CD14-positive monocyte (primary cell): Measurements from ENCODE around the gene MIGA1. TPM values are rescaled to one million over a fixed set of nuclear protein-coding genes. Genes with fewer than 3 reads are reported as not detected.

Experiments
- DNase-seq, 3 donors: peaks; one replicate each; pipeline ENCODE4 v3.0.0-alpha.2; 2011 to 2022
- H2AFZ ChIP-seq: 2 replicates; pipeline ENCODE4 v1.6.0; 2012; ENCODE audit warnings: mild to moderate bottlenecking, low read depth, low read length, inconsistent platforms; ENCODE audit not compliant: insufficient read depth, poor library complexity, severe bottlenecking
- H3K27ac ChIP-seq, 2 donors: 1 replicate in 1 of 2; 2 replicates in 1 of 2; pipeline ENCODE4 v1.5.1; 2012 to 2013; ENCODE audit warnings: low read length in 2 of 2, control low read depth in 1 of 2, inconsistent platforms in 1 of 2, low read depth in 1 of 2, mild to moderate bottlenecking in 1 of 2
- H3K27me3 ChIP-seq, 2 donors: one replicate each; pipeline versions ENCODE4 v1.6.0 to v1.6.1; 2011 to 2013; ENCODE audit warnings: low read length in 2 of 2; ENCODE audit not compliant: control insufficient read depth in 2 of 2, insufficient read depth in 2 of 2
- H3K36me3 ChIP-seq, 2 donors: replicated peaks in 1 of 2; 1 replicate in 1 of 2; 2 replicates in 1 of 2; pipeline versions ENCODE4 v1.5.1 to v1.6.1; 2012 to 2013; ENCODE audit warnings: low read length in 2 of 2, control low read depth in 1 of 2, inconsistent platforms in 1 of 2, mild to moderate bottlenecking in 1 of 2; ENCODE audit not compliant: insufficient read depth in 2 of 2, control insufficient read depth in 1 of 2
- H3K4me1 ChIP-seq, 2 donors: 1 replicate in 1 of 2; 2 replicates in 1 of 2; pipeline versions ENCODE4 v1.5.1 to v1.6.1; 2012 to 2013; ENCODE audit warnings: low read length in 2 of 2, control low read depth in 1 of 2, inconsistent platforms in 1 of 2, mild to moderate bottlenecking in 1 of 2, moderate library complexity in 1 of 2; ENCODE audit not compliant: insufficient read depth in 2 of 2, control insufficient read depth in 1 of 2
- H3K4me2 ChIP-seq: replicated peaks from 2 replicates; pipeline ENCODE3; 2012; ENCODE audit warnings: low read length, moderate library complexity, mild to moderate bottlenecking; ENCODE audit not compliant: poor library complexity, severe bottlenecking; ENCODE audit errors: extremely low read depth
- H3K4me3 ChIP-seq, 3 experiments: fragments of 200-600 bp in 1 of 3; sonication (generic) in 1 of 3; replicated peaks in 1 of 3; 1 replicate in 2 of 3; 2 replicates in 1 of 3; pipeline ENCODE4 v1.5.1; 2011 to 2013; ENCODE audit warnings: low read length in 3 of 3, mild to moderate bottlenecking in 3 of 3, control low read depth in 2 of 3, low read depth in 2 of 3, inconsistent platforms in 1 of 3, moderate library complexity in 1 of 3
- H3K79me2 ChIP-seq: 2 replicates; pipeline ENCODE4 v1.6.0; 2012; ENCODE audit warnings: mild to moderate bottlenecking, control low read depth, inconsistent platforms, low read length, moderate library complexity; ENCODE audit not compliant: insufficient read depth
- H3K9ac ChIP-seq: 2 replicates; pipeline ENCODE4 v1.6.0; 2017; ENCODE audit warnings: low read length, mild to moderate bottlenecking; ENCODE audit not compliant: insufficient read depth, poor library complexity, severe bottlenecking
- H3K9me3 ChIP-seq, 2 donors: replicated peaks in 1 of 2; 1 replicate in 1 of 2; 2 replicates in 1 of 2; pipeline versions ENCODE4 v1.5.1 to v1.6.1; 2012 to 2013; ENCODE audit warnings: low read length in 2 of 2, control low read depth in 1 of 2; ENCODE audit not compliant: control insufficient read depth in 1 of 2, insufficient read depth in 1 of 2
- H4K20me1 ChIP-seq: 2 replicates; pipeline ENCODE4 v1.6.0; 2012; ENCODE audit warnings: mild to moderate bottlenecking, low read length, control low read depth, moderate library complexity; ENCODE audit not compliant: insufficient read depth
- H3K27ac Mint-ChIP-seq, 7 donors: one replicate each; pipeline ENCODE4 v1.8.0; 2020; ENCODE audit warnings: mild to moderate bottlenecking in 7 of 7, mixed read lengths in 7 of 7, moderate library complexity in 6 of 7, inconsistent platforms in 2 of 7
- H3K27me3 Mint-ChIP-seq, 3 donors: one replicate each; pipeline ENCODE4 v1.8.0; 2021 to 2022; ENCODE audit warnings: low read depth in 3 of 3, mild to moderate bottlenecking in 3 of 3, mixed read lengths in 3 of 3, moderate library complexity in 3 of 3, inconsistent platforms in 1 of 3
- H3K36me3 Mint-ChIP-seq, 2 donors: one replicate each; pipeline ENCODE4 v1.8.0; 2020; ENCODE audit warnings: mixed read lengths in 2 of 2, inconsistent platforms in 1 of 2, mild to moderate bottlenecking in 1 of 2
- H3K4me1 Mint-ChIP-seq: one replicate; pipeline ENCODE4 v1.8.0; 2020; ENCODE audit warnings: mild to moderate bottlenecking, mixed read lengths
- H3K4me3 Mint-ChIP-seq, 2 donors: one replicate each; pipeline ENCODE4 v1.8.0; 2020; ENCODE audit warnings: mild to moderate bottlenecking in 2 of 2, mixed read lengths in 2 of 2, moderate library complexity in 1 of 2
- H3K9me3 Mint-ChIP-seq, 7 donors: one replicate each; pipeline ENCODE4 v1.8.0; 2020 to 2022; ENCODE audit warnings: mixed read lengths in 7 of 7, mild to moderate bottlenecking in 6 of 7, moderate library complexity in 6 of 7, inconsistent platforms in 2 of 7
- CTCF ChIP-seq: fragments of 200-600 bp; IDR thresholded peaks from one replicate; pipeline ENCODE4 v1.8.0; 2022; ENCODE audit warnings: antibody characterized with exemption, mild to moderate bottlenecking
- WGBS: methylation state at CpG from one replicate; pipeline ENCODE4 v1.1.5; 2013; ENCODE audit warnings: missing lambda C conversion rate; ENCODE audit not compliant: insufficient coverage; 5-methylcytosine and 5-hydroxymethylcytosine counted together
- intact Hi-C, 2 donors: fragments of 100-400 bp; cut with micrococcal nuclease; formaldehyde crosslinking; loops; one replicate each; pipeline versions ENCODE4 v1.15.0 to v1.15.1; 2023
- polyA plus RNA-seq, 3 donors: library from polyadenylated mRNA; depleted of rRNA in 1 of 3; unstranded in 2 of 3; stranded (reverse) in 1 of 3; fragments of 300-500 nt in 2 of 3; fragments of >200 nt in 1 of 3; fragmentation: Illumina TruSeq in 2 of 3; gene quantifications; 1 replicate in 2 of 3; 2 replicates in 1 of 3; pipeline ENCODE4 v1.2.3, GENCODE V29; 2012 to 2021

The MIGA1 gene
- polyA plus RNA-seq, 3 donors = 5.0 to 7.2 (median 6.5) TPM

DNA sequence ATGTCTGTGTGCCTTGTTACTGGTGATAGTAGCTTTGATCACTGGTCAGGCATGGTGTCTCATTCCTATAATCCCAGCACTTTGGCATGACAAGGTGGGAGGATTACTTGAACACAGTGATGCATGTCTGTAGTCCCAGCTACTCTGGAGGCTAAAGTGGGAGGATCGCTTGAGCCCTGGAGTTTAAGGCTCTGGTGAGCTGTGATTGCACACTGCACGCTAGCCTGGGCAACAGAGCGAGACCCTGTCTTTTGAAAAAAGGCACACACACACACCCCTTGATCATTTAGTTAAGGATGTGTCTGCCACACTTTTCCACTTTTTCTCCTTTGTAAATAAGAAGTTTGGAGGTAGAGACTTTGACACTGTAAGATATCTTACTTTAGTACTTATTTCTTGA, 15.1 kb downstream of the MIGA1 start:
- Mint-ChIP-seq H3K36me3 (peaks cover 46 to 55% of the 10 kb centered on the region in 2 donors), H3K27me3 (no peaks in the 10 kb centered on the region), H3K4me3 (no peak overlapping the region), H3K4me1 (peaks cover under 1% of the 10 kb centered on the region), H3K9me3 (peaks cover 0 to 1% (median 0%) of the 10 kb centered on the region in 7 donors), H3K27ac (no peak overlapping the region)
- WGBS = no CpG with 5 or more reads among the region's 3 CpGs
- TF ChIP-seq CTCF = no peak
- H3K27me3 ChIP-seq = no peaks in the 10 kb centered on the region
- DNase-seq = no peak
- no peaks in the 10 kb centered on the region for H4K20me1 ChIP-seq
- H3K79me2 ChIP-seq = peaks cover 8% of the 10 kb centered on the region
- peaks cover 22 to 47% of the 10 kb centered on the region in 2 donors for H3K36me3 ChIP-seq
- no peak overlapping the region for H3K4me2 ChIP-seq
- H3K27ac ChIP-seq = no peak overlapping the region
- H3K4me1 ChIP-seq = no peaks in the 10 kb centered on the region
- H3K9ac ChIP-seq = no peak overlapping the region
- no peak overlapping the region for H3K4me3 ChIP-seq
- no peaks in the 10 kb centered on the region for H3K9me3 ChIP-seq
- no peak overlapping the region for H2AFZ ChIP-seq
- intact Hi-C loops = no loop called here

DNA sequence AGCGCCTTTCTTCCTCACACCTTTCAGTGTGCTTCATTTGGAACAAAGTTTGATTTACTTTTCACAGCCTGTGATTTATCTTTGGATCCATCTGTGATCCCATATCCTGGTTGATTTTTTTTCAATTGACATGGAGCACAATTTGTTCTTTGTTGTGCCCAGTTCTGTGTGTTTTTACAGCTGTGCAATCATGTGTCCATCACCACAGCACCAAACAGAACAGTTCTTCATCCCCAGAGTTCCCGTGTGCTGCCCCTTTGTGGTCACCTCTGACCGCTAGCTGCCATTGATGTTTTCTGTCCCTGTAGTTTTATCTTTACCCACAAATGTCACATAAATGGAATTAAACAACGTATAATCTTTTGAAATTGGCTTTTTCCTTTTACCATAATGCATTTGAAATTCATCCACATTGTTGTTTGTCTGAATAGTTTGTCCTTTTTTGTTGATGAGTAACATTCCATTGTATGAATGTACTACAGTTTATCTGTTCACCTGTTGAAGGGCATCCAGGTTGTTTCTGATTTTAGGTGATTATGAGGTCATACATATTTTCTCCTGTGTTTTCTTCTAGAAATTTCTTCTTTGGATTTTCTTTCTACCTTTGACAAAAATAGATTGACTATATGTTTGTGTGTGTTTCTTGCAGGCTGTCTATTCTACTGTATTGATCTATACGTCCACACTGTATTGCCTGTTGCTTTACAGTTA, 17.4 kb downstream of the MIGA1 start:
- H3K9ac ChIP-seq = no peak overlapping the region
- peaks cover 25 to 52% of the 10 kb centered on the region in 2 donors for H3K36me3 ChIP-seq
- H3K27me3 ChIP-seq = no peaks in the 10 kb centered on the region
- TF ChIP-seq CTCF = no peak
- peaks cover 9% of the 10 kb centered on the region for H4K20me1 ChIP-seq
- no peaks in the 10 kb centered on the region for H3K27me3 Mint-ChIP-seq
- no peak for DNase-seq
- peaks cover 40 to 58% of the 10 kb centered on the region in 2 donors for H3K36me3 Mint-ChIP-seq
- H3K79me2 ChIP-seq = peaks cover 8% of the 10 kb centered on the region
- intact Hi-C loops = no loop called here
- H3K27ac ChIP-seq = no peak overlapping the region
- WGBS = 93% methylated on average over 3 of the region's 5 CpGs
- H3K4me1 Mint-ChIP-seq = peaks cover 1% of the 10 kb centered on the region
- H3K4me3 ChIP-seq = no peak overlapping the region
- no peaks in the 10 kb centered on the region for H3K9me3 ChIP-seq
- H3K27ac Mint-ChIP-seq = no peak overlapping the region
- no peaks in the 10 kb centered on the region for H3K4me1 ChIP-seq
- no peak overlapping the region for H3K4me3 Mint-ChIP-seq
- no peak overlapping the region for H3K4me2 ChIP-seq
- H3K9me3 Mint-ChIP-seq = no peaks in the 10 kb centered on the region
- no peak overlapping the region for H2AFZ ChIP-seq
